Gastroesophageal sphincter (tissue), 4 donors: Measurements from ENCODE around the gene PPP1R14B. TPM values are rescaled to one million over a fixed set of nuclear protein-coding genes. Genes with fewer than 3 reads are reported as not detected.

Source experiments
- ATAC-seq: fragments of 150-250 bp; one replicate; pipeline ENCODE4 v1.9.1; 2016; ENCODE audit warnings: mild to moderate bottlenecking, moderate library complexity
- H3K27ac ChIP-seq, 4 donors: fragments of 200-600 bp; sonication (generic) in 3 of 4; 1 replicate in 3 of 4; 2 replicates in 1 of 4; pipeline ENCODE4 v1.5.1; 2016 to 2019
- H3K27me3 ChIP-seq: fragments of 200-600 bp; sonication (generic); one replicate; pipeline ENCODE4 v1.5.1; 2019
- H3K36me3 ChIP-seq, 2 donors: fragments of 200-600 bp; sonication (generic); one replicate each; pipeline ENCODE4 v1.5.1; 2019; ENCODE audit warnings: control low read depth in 1 of 2
- H3K4me1 ChIP-seq, 3 donors: fragments of 200-600 bp; sonication (generic); 1 replicate in 2 of 3; 2 replicates in 1 of 3; pipeline ENCODE4 v1.5.1; 2016 to 2019; ENCODE audit warnings: control low read depth in 2 of 3
- H3K4me3 ChIP-seq, 2 donors: fragments of 200-600 bp; sonication (generic); one replicate each; pipeline ENCODE4 v1.5.1; 2019; ENCODE audit warnings: mild to moderate bottlenecking in 1 of 2, moderate library complexity in 1 of 2
- H3K9me3 ChIP-seq, 3 donors: fragments of 200-600 bp; sonication (generic); one replicate each; pipeline ENCODE4 v1.5.1; 2017 to 2019; ENCODE audit warnings: control low read depth in 2 of 3
- CTCF ChIP-seq, 4 experiments: fragments of 200-600 bp in 2 of 4; fragments of 450-650 bp in 2 of 4; sonication (generic) in 1 of 4; IDR thresholded peaks; one replicate each; pipeline ENCODE4 v1.5.1; 2017 to 2019; ENCODE audit warnings: antibody characterized with exemption in 4 of 4, mild to moderate bottlenecking in 2 of 4, moderate library complexity in 2 of 4
- EP300 ChIP-seq: sonication (generic); formaldehyde crosslinking; IDR thresholded peaks from one replicate; pipeline ENCODE4 v1.6.1; 2017; ENCODE audit warnings: antibody characterized with exemption, mild to moderate bottlenecking
- POLR2A ChIP-seq, 2 donors: fragments of 450-650 bp; IDR thresholded peaks; one replicate each; pipeline ENCODE4 v1.6.1; 2017; ENCODE audit warnings: antibody characterized with exemption in 2 of 2, mild to moderate bottlenecking in 2 of 2, moderate library complexity in 1 of 2
- POLR2AphosphoS5 ChIP-seq: sonication (generic); formaldehyde crosslinking; IDR thresholded peaks from one replicate; pipeline ENCODE4 v1.6.1; 2017; ENCODE audit warnings: antibody characterized with exemption
- WGBS, 2 donors: methylation state at CpG; one replicate each; pipeline ENCODE4 v1.1.5; 2018; ENCODE audit warnings: low coverage in 1 of 2; 5-methylcytosine and 5-hydroxymethylcytosine counted together
- total RNA-seq, 4 donors: library from RNA; depleted of rRNA; stranded (reverse); fragments of >200 nt; gene quantifications; one replicate each; pipeline ENCODE4 v1.1.0, GENCODE V29; 2016

The PPP1R14B gene
- total RNA-seq, 4 donors from 2014 or later, result 37.2 to 123 (median 70.9) TPM

GRCh38 chr11:64208086-64208795 is 38.5 kb downstream of the PPP1R14B start:
- no peaks in the 10 kb centered on the region for H3K27me3 ChIP-seq
- H3K4me3 ChIP-seq, result peak overlapping the region in 1 of 2 donors; percentile 46
- no peaks in the 10 kb centered on the region for H3K9me3 ChIP-seq
- H3K27ac ChIP-seq, result peak overlapping the region; percentile 12 to 77 (median 76)
- peaks cover 0 to 60% of the 10 kb centered on the region in 2 donors for H3K36me3 ChIP-seq
- H3K4me1 ChIP-seq, result peaks cover 0 to 48% (median 3%) of the 10 kb centered on the region in 3 donors
- TF ChIP-seq POLR2AphosphoS5, result no peak
- TF ChIP-seq EP300, result no peak
- no peak for TF ChIP-seq POLR2A (IDR thresholded peaks at IDR 0.05)
- WGBS, 2 donors, result 73% methylated on average over 13 of the region's 23 CpGs; no CpG with 5 or more reads in 1 of the 2 donors
- no peak for ATAC-seq

- peak; percentile 69 for ATAC-seq
- Histone ChIP-seq H3K36me3 (peaks cover 0 to 66% of the 10 kb centered on the region in 2 donors), H3K9me3 (no peaks in the 10 kb centered on the region), H3K27ac (peak overlapping the region; percentile 12 to 77 (median 76)), H3K4me1 (peaks cover 0 to 48% (median 3%) of the 10 kb centered on the region in 3 donors), H3K27me3 (no peaks in the 10 kb centered on the region), H3K4me3 (peak overlapping the region; percentile 1 to 46)
- peak; percentile 16 for TF ChIP-seq POLR2AphosphoS5
- TF ChIP-seq CTCF (IDR thresholded peaks at IDR 0.05), result no peak
- no peak for TF ChIP-seq EP300
- peak in 1 of 2 donors; percentile 8 for TF ChIP-seq POLR2A (IDR thresholded peaks at IDR 0.05)
- WGBS, 2 donors, result 34% methylated on average over 7 of the region's 30 CpGs; no CpG with 5 or more reads in 1 of the 2 donors
Measured at GRCh38 chr11:64207256-64208085, 39.3 kb downstream of the PPP1R14B start.

- Histone ChIP-seq H3K9me3 (no peaks in the 10 kb centered on the region), H3K4me3 (peak within 1 kb of the TSS; percentile 1 to 46), H3K27ac (peak within 1 kb of the TSS in 3 of 4 donors; percentile 76 to 77 (median 76)), H3K27me3 (no peaks in the 10 kb centered on the region), H3K4me1 (peaks cover 0 to 48% (median 3%) of the 10 kb centered on the region in 3 donors), H3K36me3 (peaks cover 0 to 66% of the 10 kb centered on the region in 2 donors)
- 40% methylated on average over 1 of the region's 27 CpGs; no CpG with 5 or more reads in 1 of the 2 donors for WGBS, 2 donors
- ATAC-seq, result no peak
- TF ChIP-seq POLR2AphosphoS5 (no peak), EP300 (no peak), POLR2A (IDR thresholded peaks at IDR 0.05) (peak in 1 of 2 donors; percentile 12)
Measured at GRCh38 chr11:64206457-64207255, 40.1 kb downstream of the PPP1R14B start, which contains the start of gene FERMT3. TSS of gene FERMT3 (plus strand) at chr11:64206721. CDS start at chr11:64207365, 644 bp downstream.

DNA sequence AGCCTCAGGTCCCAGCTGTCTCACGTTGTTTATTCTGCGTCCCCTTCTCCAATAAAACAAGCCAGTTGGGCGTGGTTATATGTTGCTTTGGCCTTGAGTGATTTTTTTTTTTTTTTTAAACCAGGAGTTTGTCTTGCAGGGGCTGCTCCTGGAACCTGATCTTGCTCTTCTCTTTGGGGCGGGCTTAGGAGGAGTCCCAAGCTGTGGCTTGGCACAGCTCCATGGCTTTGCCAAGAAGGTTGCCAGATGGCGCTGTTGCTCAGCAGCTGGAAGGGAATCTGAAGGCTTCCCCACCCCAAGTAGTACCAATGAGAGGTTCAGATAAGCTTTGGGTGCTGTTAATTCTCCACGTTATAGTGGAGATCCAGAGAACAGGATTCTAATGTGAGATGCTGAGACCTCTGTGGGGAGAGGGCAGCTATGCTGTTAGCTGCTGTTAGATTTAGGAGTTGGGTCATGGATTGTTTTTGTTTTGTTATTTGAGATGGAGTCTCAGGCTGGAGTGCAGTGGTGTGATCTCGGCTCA is 42.2 kb downstream of the PPP1R14B start:
- peak overlapping the region in 1 of 4 donors; percentile 46 for H3K27ac ChIP-seq
- ATAC-seq, result peak; percentile 76
- WGBS, 2 donors, result 15 to 17% methylated on average over 2 to 5 of the region's 7 CpGs
- H3K27me3 ChIP-seq, result no peaks in the 10 kb centered on the region
- H3K36me3 ChIP-seq, result peaks cover 0 to 74% of the 10 kb centered on the region in 2 donors
- no peak overlapping the region for H3K4me3 ChIP-seq
- no peaks in the 10 kb centered on the region for H3K9me3 ChIP-seq
- H3K4me1 ChIP-seq, result peaks cover 0 to 48% (median 3%) of the 10 kb centered on the region in 3 donors
- TF ChIP-seq CTCF (IDR thresholded peaks at IDR 0.05), result peak in 3 of 4 experiments; percentile 71 to 82 (median 72)
- TF ChIP-seq EP300, result no peak
- TF ChIP-seq POLR2A (IDR thresholded peaks at IDR 0.05), result no peak
- TF ChIP-seq POLR2AphosphoS5, result peak; percentile 90

DNA sequence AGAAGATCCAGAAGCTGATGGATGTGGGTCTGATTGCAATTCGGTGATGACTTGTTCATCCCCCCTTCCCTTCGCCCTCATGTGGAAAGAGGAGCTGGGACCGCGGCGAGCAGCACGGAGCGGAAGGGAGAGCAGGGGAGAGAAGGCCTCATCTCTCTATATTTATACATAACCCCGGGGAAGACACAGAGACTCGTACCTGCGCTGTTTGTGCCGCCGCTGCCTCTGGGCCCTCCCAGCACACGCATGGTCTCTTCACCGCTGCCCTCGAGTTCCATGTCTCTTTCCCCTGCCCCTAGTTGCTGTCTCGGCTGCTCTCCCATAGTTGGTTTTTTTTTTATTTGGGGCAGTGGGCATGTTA is 42.7 kb downstream of the PPP1R14B start:
- TF ChIP-seq POLR2AphosphoS5 (no peak), CTCF (IDR thresholded peaks at IDR 0.05) (no peak), POLR2A (IDR thresholded peaks at IDR 0.05) (no peak), EP300 (no peak)
- H3K27ac ChIP-seq, result peak overlapping the region in 1 of 4 donors; percentile 46
- 73% methylated on average over 15 of the region's 16 CpGs; no CpG with 5 or more reads in 1 of the 2 donors for WGBS, 2 donors
- no peaks in the 10 kb centered on the region for H3K27me3 ChIP-seq
- H3K4me3 ChIP-seq, result no peak overlapping the region
- H3K4me1 ChIP-seq, result peaks cover 0 to 48% (median 3%) of the 10 kb centered on the region in 3 donors
- H3K36me3 ChIP-seq, result peaks cover 0 to 78% of the 10 kb centered on the region in 2 donors
- no peaks in the 10 kb centered on the region for H3K9me3 ChIP-seq
- no peak for ATAC-seq
